ENCODE measurements around the gene EWSR1. TPM values are rescaled to one million over a fixed set of nuclear protein-coding genes. Genes with fewer than 3 reads are reported as not detected.
"Not testable (repeated sequence)": the region's sequence is repeated elsewhere in the genome, so short reads cannot be mapped to it uniquely, and the experiment has no call there.

The EWSR1 gene
- total RNA-seq, 6 experiments from 2014 or later: 200 to 291 (median 270) TPM

GRCh38 chr22:29231971-29232959 is 35.8 kb upstream of the EWSR1 start:
- Mint-ChIP-seq H3K27me3 (ENCODE audit: insufficient read depth) (peaks cover 18% of the 10 kb centered on the region), H3K9me3 (no peaks in the 10 kb centered on the region), H3K36me3 (ENCODE audit: low read depth) (no peaks in the 10 kb centered on the region), H3K27ac (no peak overlapping the region), H3K4me3 (no peak overlapping the region), H3K4me1 (ENCODE audit: low read depth) (no peaks in the 10 kb centered on the region)
- no peak for TF ChIP-seq CTCF (IDR thresholded peaks at IDR 0.05)
- no peak for DNase-seq

- Mint-ChIP-seq H3K4me3 (no peak overlapping the region), H3K9me3 (no peaks in the 10 kb centered on the region), H3K4me1 (ENCODE audit: low read depth) (no peaks in the 10 kb centered on the region), H3K36me3 (ENCODE audit: low read depth) (no peaks in the 10 kb centered on the region), H3K27ac (no peak overlapping the region), H3K27me3 (ENCODE audit: insufficient read depth) (peaks cover 18% of the 10 kb centered on the region)
- DNase-seq: no peak
- TF ChIP-seq CTCF (IDR thresholded peaks at IDR 0.05): no peak
Measured at GRCh38 chr22:29233277-29233877, 34.7 kb upstream of the EWSR1 start.

- H3K27me3 Mint-ChIP-seq (ENCODE audit: insufficient read depth): peaks cover 30% of the 10 kb centered on the region
- not testable (repeated sequence) for H3K4me3 Mint-ChIP-seq; DNase-seq; H3K4me1 Mint-ChIP-seq (ENCODE audit: low read depth); H3K27ac Mint-ChIP-seq
- H3K36me3 Mint-ChIP-seq (ENCODE audit: low read depth): peaks cover 21% of the 10 kb centered on the region
- peaks cover 30% of the 10 kb centered on the region for H3K9me3 Mint-ChIP-seq
Measured at GRCh38 chr22:29240481-29240880, 27.6 kb upstream of the EWSR1 start.

- Mint-ChIP-seq H3K36me3 (ENCODE audit: low read depth) (peaks cover 21% of the 10 kb centered on the region), H3K9me3 (peaks cover 30% of the 10 kb centered on the region), H3K4me1 (ENCODE audit: low read depth) (no peaks in the 10 kb centered on the region), H3K27ac (no peak overlapping the region), H3K4me3 (no peak overlapping the region), H3K27me3 (ENCODE audit: insufficient read depth) (peaks cover 28% of the 10 kb centered on the region)
- TF ChIP-seq CTCF (IDR thresholded peaks at IDR 0.05): no peak
- DNase-seq: no peak
Measured at GRCh38 chr22:29243874-29244446, 24.1 kb upstream of the EWSR1 start.

- no peak for DNase-seq
- TF ChIP-seq CTCF (IDR thresholded peaks at IDR 0.05): no peak
- Mint-ChIP-seq H3K27ac (no peak overlapping the region), H3K4me3 (no peak overlapping the region), H3K27me3 (ENCODE audit: insufficient read depth) (peaks cover 26% of the 10 kb centered on the region), H3K36me3 (ENCODE audit: low read depth) (peaks cover 16% of the 10 kb centered on the region), H3K4me1 (ENCODE audit: low read depth) (no peaks in the 10 kb centered on the region), H3K9me3 (peaks cover 21% of the 10 kb centered on the region; the same call in 1 of the 2 replicates)
Measured at GRCh38 chr22:29244785-29245625, 23.1 kb upstream of the EWSR1 start.
